Esophagus squamous epithelium (tissue), 5 donors: ENCODE results near the gene KCNJ12. TPM values are rescaled to one million over a fixed set of nuclear protein-coding genes. Genes with fewer than 3 reads are reported as not detected.
"Not testable (repeated sequence)": the region's sequence is repeated elsewhere in the genome, so short reads cannot be mapped to it uniquely, and the experiment has no call there.

Source experiments
- DNase-seq: peaks from one replicate; lab custom pipeline; 2025; lab: John Stamatoyannopoulos, UW
- H3K27ac ChIP-seq, 4 donors: fragments of 200-600 bp; sonication (generic); one replicate each; pipeline ENCODE4 v1.5.1; 2016 to 2019; ENCODE audit warnings: mild to moderate bottlenecking in 1 of 4
- H3K27me3 ChIP-seq, 4 donors: fragments of 200-600 bp; sonication (generic); 1 replicate in 3 of 4; 2 replicates in 1 of 4; pipeline versions ENCODE4 v1.5.1 to v1.6.0; 2017 to 2021; ENCODE audit warnings: antibody characterized with exemption in 1 of 4
- H3K36me3 ChIP-seq, 3 donors: fragments of 200-600 bp; sonication (generic); one replicate each; pipeline ENCODE4 v1.5.1; 2016 to 2019
- H3K4me1 ChIP-seq, 3 donors: fragments of 200-600 bp; sonication (generic); one replicate each; pipeline ENCODE4 v1.5.1; 2017 to 2019
- H3K4me3 ChIP-seq, 4 donors: fragments of 200-600 bp; sonication (generic); 1 replicate in 3 of 4; 2 replicates in 1 of 4; pipeline ENCODE4 v1.5.1; 2016 to 2019; ENCODE audit warnings: mild to moderate bottlenecking in 2 of 4, moderate library complexity in 1 of 4
- H3K9me3 ChIP-seq, 3 donors: fragments of 200-600 bp; sonication (generic); one replicate each; pipeline ENCODE4 v1.5.1; 2016 to 2019
- CTCF ChIP-seq, 6 experiments: fragments of 450-650 bp in 4 of 6; fragments of 200-600 bp in 2 of 6; sonication (generic) in 2 of 6; IDR thresholded peaks; one replicate each; pipeline ENCODE4 v1.5.1; 2016 to 2019; ENCODE audit warnings: antibody characterized with exemption in 6 of 6, mild to moderate bottlenecking in 4 of 6, moderate library complexity in 4 of 6
- POLR2A ChIP-seq, 4 donors: fragments of 450-650 bp; IDR thresholded peaks; one replicate each; pipeline ENCODE4 v1.6.1; 2017; ENCODE audit warnings: antibody characterized with exemption in 4 of 4, mild to moderate bottlenecking in 4 of 4, moderate library complexity in 3 of 4
- WGBS, 2 donors: methylation state at CpG; one replicate each; pipeline ENCODE4 v1.1.5; 2018; 5-methylcytosine and 5-hydroxymethylcytosine counted together
- intact Hi-C: fragments of 100-400 bp; cut with DNase I; formaldehyde crosslinking; loops from one replicate; pipeline ENCODE4 v1.15.0; 2022
- total RNA-seq, 4 donors: library from RNA; depleted of rRNA; stranded (reverse); fragments of >200 nt; gene quantifications; one replicate each; pipeline ENCODE4 v1.1.0, GENCODE V29; 2016
- donor health status: DM: yes; HTN: yes; CAD: no.

The KCNJ12 gene
- total RNA-seq, 4 donors from 2014 or later, result 0.09 to 0.73 (median 0.38) TPM; not detected in 1

- intact Hi-C loops, result no loop called here
- DNase-seq, result no peak
- 76 to 78% methylated on average over 4 of the region's 4 CpGs for WGBS, 2 donors
Measured at GRCh38 chr17:21454441-21454840, 78.3 kb downstream of the KCNJ12 start.

GRCh38 chr17:21455761-21456160 lies 79.6 kb downstream of the KCNJ12 start:
- Histone ChIP-seq H3K9me3 (no peaks in the 10 kb centered on the region), H3K27ac (no peak overlapping the region), H3K4me3 (no peak overlapping the region), H3K4me1 (peaks cover 5 to 24% (median 15%) of the 10 kb centered on the region in 3 donors), H3K36me3 (no peaks in the 10 kb centered on the region), H3K27me3 (peaks cover 0 to 36% (median 0%) of the 10 kb centered on the region in 4 donors)
- no peak for TF ChIP-seq POLR2A (IDR thresholded peaks at IDR 0.05)
- no peak for TF ChIP-seq CTCF (IDR thresholded peaks at IDR 0.05)
- intact Hi-C loops, result loop anchor here (5.0 kb wide), 1 partner anchor 57 kb away; no protein-coding TSS in a partner anchor
- DNase-seq, result no peak
- 68 to 87% methylated on average over 3 to 6 of the region's 6 CpGs for WGBS, 2 donors

More at GRCh38 chr17:21454441-21454840, 78.3 kb downstream of the KCNJ12 start:
- peaks cover 5 to 24% (median 15%) of the 10 kb centered on the region in 3 donors for H3K4me1 ChIP-seq
- TF ChIP-seq CTCF (IDR thresholded peaks at IDR 0.05) (no peak), POLR2A (IDR thresholded peaks at IDR 0.05) (no peak)
- no peaks in the 10 kb centered on the region for H3K36me3 ChIP-seq
- peaks cover 0 to 41% (median 0%) of the 10 kb centered on the region in 4 donors for H3K27me3 ChIP-seq
- H3K4me3 ChIP-seq, result no peak overlapping the region
- H3K27ac ChIP-seq, result no peak overlapping the region
- no peaks in the 10 kb centered on the region for H3K9me3 ChIP-seq

- intact Hi-C loops, result loop anchor here (5.0 kb wide), 1 partner anchor 56 kb away; no protein-coding TSS in a partner anchor
Measured at GRCh38 chr17:21456449-21456848, 80.3 kb downstream of the KCNJ12 start.

GRCh38 chr17:21457051-21458026 lies 81.2 kb downstream of the KCNJ12 start:
- H3K36me3 ChIP-seq, result no peaks in the 10 kb centered on the region
- TF ChIP-seq CTCF (IDR thresholded peaks at IDR 0.05) (peak; percentile 68 to 93 (median 89)), POLR2A (IDR thresholded peaks at IDR 0.05) (no peak)
- 11% methylated on average over 11 to 18 of the region's 36 CpGs for WGBS, 2 donors
- peaks cover 0 to 27% (median 0%) of the 10 kb centered on the region in 4 donors for H3K27me3 ChIP-seq
- H3K4me1 ChIP-seq, result peaks cover 5 to 21% (median 15%) of the 10 kb centered on the region in 3 donors
- DNase-seq, result peak; percentile 24
- H3K4me3 ChIP-seq, result no peak overlapping the region
- intact Hi-C loops, result loop anchor here (5.0 kb wide), 1 partner anchor 55 kb away; no protein-coding TSS in a partner anchor
- no peaks in the 10 kb centered on the region for H3K9me3 ChIP-seq
- H3K27ac ChIP-seq, result peak overlapping the region in 2 of 4 donors; percentile 19 to 65

More at GRCh38 chr17:21456449-21456848, 80.3 kb downstream of the KCNJ12 start:
- H3K4me3 ChIP-seq, H3K36me3 ChIP-seq, DNase-seq, H3K9me3 ChIP-seq, H3K27ac ChIP-seq: not testable (repeated sequence)
- 72 to 79% methylated on average over 3 to 5 of the region's 5 CpGs for WGBS, 2 donors
- peaks cover 5 to 24% (median 15%) of the 10 kb centered on the region in 3 donors for H3K4me1 ChIP-seq
- peaks cover 0 to 31% (median 0%) of the 10 kb centered on the region in 4 donors for H3K27me3 ChIP-seq

GRCh38 chr17:21458054-21458453 lies 81.9 kb downstream of the KCNJ12 start:
- WGBS, 2 donors, result 35 to 48% methylated on average over 7 of the region's 7 CpGs
- Histone ChIP-seq H3K4me3 (no peak overlapping the region), H3K27me3 (peaks cover 0 to 27% (median 0%) of the 10 kb centered on the region in 4 donors), H3K36me3 (no peaks in the 10 kb centered on the region), H3K27ac (no peak overlapping the region), H3K9me3 (no peaks in the 10 kb centered on the region), H3K4me1 (peaks cover 5 to 16% (median 11%) of the 10 kb centered on the region in 3 donors)
- no peak for DNase-seq
- TF ChIP-seq CTCF (IDR thresholded peaks at IDR 0.05) (no peak), POLR2A (IDR thresholded peaks at IDR 0.05) (no peak)
- intact Hi-C loops, result loop anchor here (5.0 kb wide), 1 partner anchor 54 kb away; no protein-coding TSS in a partner anchor
